Lung (tissue), 16 donors: ENCODE measurements around the gene PDE6A. TPM values are rescaled to one million over a fixed set of nuclear protein-coding genes. Genes with fewer than 3 reads are reported as not detected.
A peak's percentile ranks its signal among the peaks of the same experiment; 100 is the strongest.

Experiments used
- ATAC-seq: fragments of 200-7000 bp; cut with Tn5 transposase; one replicate; pipeline ENCODE4 v1.9.1; 2020; ENCODE audit warnings: moderate number of reproducible peaks; ENCODE audit not compliant: insufficient read depth, low FRiP score
- DNase-seq, 3 donors: peaks; one replicate each; pipeline ENCODE4 v3.0.0-alpha.2; 2013 to 2017
- H3K27ac ChIP-seq, 2 donors: one replicate each; pipeline ENCODE4 v1.5.1; 2013; ENCODE audit warnings: mild to moderate bottlenecking in 2 of 2, moderate library complexity in 2 of 2, control low read depth in 1 of 2, inconsistent platforms in 1 of 2, low read depth in 1 of 2, low read length in 1 of 2
- H3K27me3 ChIP-seq, 3 donors: one replicate each; pipeline ENCODE4 v1.5.1; 2013; ENCODE audit warnings: low read length in 2 of 3; ENCODE audit not compliant: control insufficient read depth in 3 of 3, insufficient read depth in 3 of 3
- H3K36me3 ChIP-seq, 4 donors: one replicate each; pipeline ENCODE4 v1.5.1; 2013; ENCODE audit warnings: low read length in 4 of 4, mild to moderate bottlenecking in 1 of 4, moderate library complexity in 1 of 4; ENCODE audit not compliant: control insufficient read depth in 4 of 4, insufficient read depth in 4 of 4
- H3K4me1 ChIP-seq, 5 donors: one replicate each; pipeline ENCODE4 v1.5.1; 2013; ENCODE audit warnings: low read length in 5 of 5, mild to moderate bottlenecking in 2 of 5, moderate library complexity in 1 of 5; ENCODE audit not compliant: control insufficient read depth in 5 of 5, insufficient read depth in 5 of 5
- H3K4me3 ChIP-seq: one replicate; pipeline ENCODE4 v1.5.1; 2013; ENCODE audit warnings: mild to moderate bottlenecking, control low read depth, moderate library complexity
- H3K9ac ChIP-seq, 2 donors: one replicate each; pipeline ENCODE4 v1.5.1; 2013; ENCODE audit warnings: low read length in 2 of 2, control low read depth in 1 of 2; ENCODE audit not compliant: insufficient read depth in 1 of 2
- H3K9me3 ChIP-seq, 4 donors: one replicate each; pipeline ENCODE4 v1.5.1; 2013; ENCODE audit warnings: low read length in 3 of 4, mild to moderate bottlenecking in 1 of 4, moderate library complexity in 1 of 4; ENCODE audit not compliant: control insufficient read depth in 4 of 4, insufficient read depth in 3 of 4
- WGBS, 2 donors: extraction: QIAGEN DNeasy Blood & Tissue Kit; methylation state at CpG; one replicate each; pipeline ENCODE4 v1.1.7; 2013; 5-methylcytosine and 5-hydroxymethylcytosine counted together
- long read RNA-seq, 5 donors: transcript quantifications; one replicate each; lab custom pipeline, GENCODE V29; 2026
- polyA plus RNA-seq, 2 donors: library from polyadenylated mRNA; stranded (reverse); fragments of 200-250 nt; gene quantifications; one replicate each; pipeline ENCODE4 v1.2.1, GENCODE V29; 2013
- total RNA-seq, 2 donors: library from RNA; depleted of rRNA in 1 of 2; stranded (reverse); fragments of >200 nt in 1 of 2; gene quantifications; one replicate each; pipeline ENCODE4 v1.2.1, GENCODE V29; 2014 to 2021
- TF ChIP-seq, protein P1 (sequence below): IDR thresholded peaks from 2 replicates; pipeline ENCODE4 v1.5.1; 2012; ENCODE audit warnings: mild to moderate bottlenecking; ENCODE audit errors: control extremely low read depth, extremely low read depth
- donor health status: control.
- donor health status: control.
- donor health status: Bipolar disorder and iron deficiency.
- donor health status: healthy.
- donor health status: DM: yes; HTN: yes; CAD: no.

Gene PDE6A
- under 1 TPM in 1 of 2 donors, not detected in 1; 0.06 TPM for total RNA-seq
- polyA plus RNA-seq = under 1 TPM; 0.03 to 0.06 TPM
- long read RNA-seq, donor 1 = 0 reads
- long read RNA-seq, donor 2 = 0 reads
- long read RNA-seq, donor 3 = 0 reads
- long read RNA-seq, donor 4, partial matches to known transcripts = 10 of 10 reads
- long read RNA-seq, donor 4, other reads (novel, unspliced or antisense) = 0 of 10 reads
- long read RNA-seq, donor 5 = 0 reads

DNA sequence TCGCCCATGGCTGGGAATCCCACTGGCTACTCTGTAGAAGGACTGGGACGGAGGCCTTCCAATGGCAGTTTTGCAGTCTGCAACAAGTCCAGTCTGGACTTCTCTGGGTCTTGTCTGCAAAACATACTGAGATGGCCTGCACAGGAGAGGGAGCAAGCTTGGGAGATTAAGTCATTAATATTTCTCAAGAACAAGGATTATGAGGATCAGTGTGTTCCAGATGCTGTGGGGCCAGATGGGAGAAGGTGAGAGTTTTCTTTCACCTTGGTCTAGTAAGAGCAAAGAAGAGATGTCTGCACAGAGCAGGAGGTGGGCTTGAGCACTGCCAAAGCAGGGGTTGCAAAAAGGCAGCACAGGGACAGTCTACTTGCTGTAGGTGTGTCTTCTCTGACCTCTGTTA lies at the start of gene PDE6A:
TSS of gene PDE6A (minus strand) at position 128 of the 400 bp plus-strand sequence. CDS start at position 8, 120 bp downstream.
- H3K36me3 ChIP-seq = no peaks in the 10 kb centered on the region
- WGBS, 2 donors = 92 to 93% methylated on average over 2 of the region's 2 CpGs
- H3K4me1 ChIP-seq = peaks cover 0 to 5% (median 2%) of the 10 kb centered on the region in 5 donors
- H3K4me3 ChIP-seq = no peak within 1 kb of the TSS
- DNase-seq = no peak
- H3K27ac ChIP-seq = no peak within 1 kb of the TSS
- no peaks in the 10 kb centered on the region for H3K9me3 ChIP-seq
- no peak for ATAC-seq
- H3K9ac ChIP-seq = no peak within 1 kb of the TSS
- TF ChIP-seq, protein P1, sequence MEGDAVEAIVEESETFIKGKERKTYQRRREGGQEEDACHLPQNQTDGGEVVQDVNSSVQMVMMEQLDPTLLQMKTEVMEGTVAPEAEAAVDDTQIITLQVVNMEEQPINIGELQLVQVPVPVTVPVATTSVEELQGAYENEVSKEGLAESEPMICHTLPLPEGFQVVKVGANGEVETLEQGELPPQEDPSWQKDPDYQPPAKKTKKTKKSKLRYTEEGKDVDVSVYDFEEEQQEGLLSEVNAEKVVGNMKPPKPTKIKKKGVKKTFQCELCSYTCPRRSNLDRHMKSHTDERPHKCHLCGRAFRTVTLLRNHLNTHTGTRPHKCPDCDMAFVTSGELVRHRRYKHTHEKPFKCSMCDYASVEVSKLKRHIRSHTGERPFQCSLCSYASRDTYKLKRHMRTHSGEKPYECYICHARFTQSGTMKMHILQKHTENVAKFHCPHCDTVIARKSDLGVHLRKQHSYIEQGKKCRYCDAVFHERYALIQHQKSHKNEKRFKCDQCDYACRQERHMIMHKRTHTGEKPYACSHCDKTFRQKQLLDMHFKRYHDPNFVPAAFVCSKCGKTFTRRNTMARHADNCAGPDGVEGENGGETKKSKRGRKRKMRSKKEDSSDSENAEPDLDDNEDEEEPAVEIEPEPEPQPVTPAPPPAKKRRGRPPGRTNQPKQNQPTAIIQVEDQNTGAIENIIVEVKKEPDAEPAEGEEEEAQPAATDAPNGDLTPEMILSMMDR = no peak
- H3K27me3 ChIP-seq = no peaks in the 10 kb centered on the region

DNA sequence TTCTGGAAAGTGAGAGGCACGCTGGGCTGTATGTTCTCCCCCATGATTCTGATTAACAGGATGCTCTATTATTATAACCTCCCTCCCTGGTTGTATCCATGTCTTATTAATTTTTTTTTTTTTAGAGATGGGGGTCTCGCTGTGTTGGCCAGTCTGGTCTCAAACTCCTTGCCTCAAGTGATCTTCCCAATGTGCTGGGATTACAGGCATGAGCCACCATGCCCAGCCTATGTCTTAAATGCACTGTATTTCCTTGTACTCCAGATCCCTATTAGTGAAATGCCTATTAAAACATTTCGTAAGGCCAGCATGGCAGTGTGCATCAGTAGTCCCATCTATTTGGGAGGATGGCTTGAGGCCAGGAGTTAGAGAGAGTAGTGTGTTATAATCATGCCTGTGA lies 48.9 kb upstream of the PDE6A start:
- H3K27ac ChIP-seq = no peak overlapping the region
- peaks cover 0 to 9% (median 7%) of the 10 kb centered on the region in 4 donors for H3K36me3 ChIP-seq
- TF ChIP-seq, protein P1 = no peak
- H3K27me3 ChIP-seq = no peaks in the 10 kb centered on the region
- no peak overlapping the region for H3K4me3 ChIP-seq
- WGBS, 2 donors = 92% methylated on average over 3 of the region's 3 CpGs
- DNase-seq (no peak), ATAC-seq (no peak)
- no peaks in the 10 kb centered on the region for H3K9me3 ChIP-seq
- H3K9ac ChIP-seq = no peak overlapping the region
- no peaks in the 10 kb centered on the region for H3K4me1 ChIP-seq

DNA sequence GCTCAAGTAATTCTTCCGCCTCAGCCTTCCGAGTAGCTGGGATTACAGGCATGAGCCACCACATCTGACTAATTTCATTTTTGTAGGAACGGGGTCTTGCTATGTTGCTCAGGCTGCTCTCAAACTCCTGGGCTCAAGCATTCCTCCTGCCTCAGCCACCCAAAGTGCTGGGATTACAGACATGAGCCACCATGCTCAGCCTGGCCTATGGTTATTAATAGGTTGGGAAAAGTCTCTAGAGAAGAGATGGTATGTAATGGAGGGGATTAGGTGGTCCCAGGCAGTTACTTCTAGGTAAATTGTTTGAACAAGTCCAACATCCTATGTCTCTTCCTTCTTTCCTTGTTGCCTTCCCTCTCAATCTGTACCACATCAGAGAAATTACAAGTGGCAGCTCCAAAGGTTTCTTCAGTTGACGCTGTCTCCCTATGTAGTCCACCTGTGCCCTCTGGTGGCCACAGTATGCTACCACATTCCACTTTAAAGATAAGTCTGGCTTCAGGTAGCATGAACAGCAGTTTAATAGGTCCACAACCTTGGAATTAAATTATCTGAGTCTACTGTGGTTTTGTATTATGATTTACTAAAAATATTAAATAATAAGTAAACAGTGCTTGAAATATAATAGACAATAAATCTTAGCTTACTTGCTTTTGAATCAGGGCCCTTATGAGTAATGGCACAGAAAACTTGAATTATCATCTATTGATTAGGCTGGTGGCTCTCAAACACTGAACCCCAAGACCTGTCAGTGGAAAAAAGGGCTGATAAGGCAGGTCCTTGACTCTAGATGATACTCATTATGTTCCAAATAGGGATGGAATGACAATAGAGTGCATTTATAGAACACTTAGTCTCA lies 46.2 kb upstream of the PDE6A start:
- 71 to 73% methylated on average over 4 of the region's 4 CpGs for WGBS, 2 donors
- no peaks in the 10 kb centered on the region for H3K4me1 ChIP-seq
- peak; percentile 59 for ATAC-seq

More for the DNA sequence above, 46.2 kb upstream of the PDE6A start:
- Histone ChIP-seq H3K9me3 (no peaks in the 10 kb centered on the region), H3K36me3 (peaks cover 0 to 9% (median 7%) of the 10 kb centered on the region in 4 donors), H3K27ac (no peak overlapping the region), H3K27me3 (no peaks in the 10 kb centered on the region), H3K9ac (no peak overlapping the region), H3K4me3 (no peak overlapping the region)
- DNase-seq = peak; percentile 77 to 84 (median 84)
- TF ChIP-seq, protein P1 = peak; percentile 97
